Stimulated activated CD4-positive, alpha-beta T cell treated with anti-CD3 and anti-CD28 coated beads, Interleukin-15, amount 100 ng/mL, for 48 hours (primary cell): ENCODE data around the gene RAMP3.
"Not testable (repeated sequence)": the region's sequence is repeated elsewhere in the genome, so short reads cannot be mapped to it uniquely, and the experiment has no call there.

Source experiments
- DNase-seq, 2 donors: peaks; one replicate each; pipeline ENCODE4 v3.0.0-alpha.2; 2020; ENCODE audit warnings: low read depth in 2 of 2

Gene RAMP3

GRCh38 chr7:45190406-45191165, 33.0 kb downstream of the RAMP3 start:
- DNase-seq = no peak

- no peak for DNase-seq
These were observed 33.8 kb downstream of the RAMP3 start for GRCh38 chr7:45191396-45191795.

GRCh38 chr7:45192621-45193041, 35.0 kb downstream of the RAMP3 start:
- no peak for DNase-seq

GRCh38 chr7:45193828-45194227, 36.2 kb downstream of the RAMP3 start:
- no peak for DNase-seq

DNA sequence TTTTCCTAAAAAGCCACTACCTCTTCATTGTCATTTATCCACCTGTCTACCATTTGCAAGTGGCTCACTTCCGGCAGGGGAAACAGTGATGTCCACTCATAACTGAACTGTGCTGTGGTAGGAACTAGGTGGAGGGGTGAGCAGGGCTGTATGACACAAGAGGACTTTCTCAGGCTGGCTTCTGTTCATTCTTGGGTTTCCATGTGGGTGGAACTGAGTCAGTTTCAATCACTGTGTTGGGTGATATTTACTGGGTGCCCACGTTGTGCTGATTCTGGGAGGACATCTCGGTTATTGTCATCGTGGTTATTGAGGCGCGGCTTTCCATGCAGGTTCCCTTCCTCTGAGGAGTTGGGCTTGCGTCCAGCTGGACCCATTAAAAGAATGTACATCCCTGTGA, 38.8 kb downstream of the RAMP3 start:
- DNase-seq = peak; percentile 63 to 74

GRCh38 chr7:45197461-45197860, 39.9 kb downstream of the RAMP3 start:
- no peak for DNase-seq

- DNase-seq = no peak
These were observed 41.4 kb downstream of the RAMP3 start for GRCh38 chr7:45198986-45199385.

GRCh38 chr7:45199506-45199905, 41.9 kb downstream of the RAMP3 start:
- no peak for DNase-seq

DNA sequence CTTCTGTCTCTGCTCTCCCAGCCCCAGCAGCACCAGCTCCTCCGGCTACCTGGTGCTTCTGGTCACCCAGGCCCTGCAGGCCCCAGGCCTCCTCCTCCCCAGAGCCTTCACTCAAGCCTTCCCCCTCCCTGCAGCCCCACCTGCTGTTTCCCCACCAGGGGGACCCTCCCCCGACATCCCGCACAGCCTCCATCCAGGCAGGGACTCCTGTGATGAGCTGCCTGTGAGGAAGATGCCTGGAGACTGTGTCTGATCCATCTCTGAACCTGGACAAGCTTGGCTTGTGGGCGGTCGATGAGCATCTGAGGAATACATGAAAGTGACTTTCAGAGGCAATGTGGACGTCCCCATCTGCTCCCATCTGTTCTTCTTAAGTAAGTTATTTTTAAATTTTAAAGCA, 45.0 kb downstream of the RAMP3 start:
- no peak for DNase-seq

- no peak for DNase-seq
These were observed 45.4 kb downstream of the RAMP3 start for GRCh38 chr7:45203036-45203435.

DNA sequence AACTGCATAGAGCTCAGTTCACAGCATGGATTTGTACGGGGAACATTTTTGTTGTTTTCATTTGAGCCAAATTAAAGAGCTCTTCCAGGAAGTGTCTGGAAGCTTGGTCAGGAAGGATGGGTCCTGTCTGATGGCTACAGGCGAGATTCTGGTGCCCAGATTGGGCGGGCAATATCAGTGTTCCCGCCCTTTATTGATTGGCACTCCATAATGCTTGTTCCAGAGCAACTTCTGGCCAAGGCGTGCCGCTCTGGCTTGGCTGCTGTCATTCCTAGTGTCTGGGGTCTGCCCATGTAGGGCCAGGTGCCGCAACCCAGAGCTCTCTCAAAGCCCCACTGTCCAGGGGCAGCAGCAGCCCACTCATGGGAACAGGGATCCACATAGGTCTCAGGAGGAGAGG, 45.9 kb downstream of the RAMP3 start:
- no peak for DNase-seq

DNA sequence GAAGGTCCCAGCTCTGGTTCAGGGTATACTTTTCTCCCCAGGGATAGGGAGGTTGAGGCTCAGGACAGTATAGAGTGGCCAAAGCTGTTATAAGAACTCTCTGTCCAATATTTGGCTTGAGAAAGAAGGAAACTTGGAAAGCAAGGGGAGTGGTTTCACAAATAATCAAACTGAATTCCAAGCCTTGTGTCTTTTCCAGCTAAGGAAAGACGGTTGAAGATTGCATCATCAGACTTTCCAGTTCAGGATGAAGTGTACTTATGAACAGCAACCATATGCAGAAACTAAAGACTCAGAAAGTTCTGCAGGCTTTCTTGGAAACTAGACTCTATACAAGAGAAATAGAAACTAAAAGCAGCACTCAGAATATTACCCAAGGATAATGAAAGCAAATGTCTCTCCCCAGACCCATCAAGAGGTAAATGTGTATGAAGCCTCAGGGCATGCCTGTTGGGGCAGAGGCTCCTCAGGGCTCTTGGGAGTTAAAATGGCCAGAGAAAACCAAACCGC, 46.4 kb downstream of the RAMP3 start:
- no peak for DNase-seq

DNA sequence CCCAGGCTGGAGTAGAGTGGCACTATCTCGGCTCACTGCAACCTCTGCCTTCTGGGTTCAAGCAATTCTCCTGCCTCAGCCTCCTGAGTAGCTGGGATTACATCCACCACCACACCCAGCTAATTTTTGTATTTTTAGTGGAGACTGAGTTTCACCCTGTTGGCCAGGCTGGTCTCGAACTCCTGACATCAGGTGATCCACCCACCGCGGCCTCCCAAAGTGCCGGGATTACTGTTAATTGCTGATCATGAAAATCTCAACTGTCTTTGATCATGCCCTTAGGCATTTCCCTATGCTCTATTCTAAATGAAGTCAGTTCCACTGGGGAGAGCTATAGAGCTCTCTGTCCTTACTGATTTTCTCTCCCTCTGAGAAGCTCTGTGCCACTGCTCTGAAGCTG, 48.7 kb downstream of the RAMP3 start:
- not testable (repeated sequence) for DNase-seq

DNA sequence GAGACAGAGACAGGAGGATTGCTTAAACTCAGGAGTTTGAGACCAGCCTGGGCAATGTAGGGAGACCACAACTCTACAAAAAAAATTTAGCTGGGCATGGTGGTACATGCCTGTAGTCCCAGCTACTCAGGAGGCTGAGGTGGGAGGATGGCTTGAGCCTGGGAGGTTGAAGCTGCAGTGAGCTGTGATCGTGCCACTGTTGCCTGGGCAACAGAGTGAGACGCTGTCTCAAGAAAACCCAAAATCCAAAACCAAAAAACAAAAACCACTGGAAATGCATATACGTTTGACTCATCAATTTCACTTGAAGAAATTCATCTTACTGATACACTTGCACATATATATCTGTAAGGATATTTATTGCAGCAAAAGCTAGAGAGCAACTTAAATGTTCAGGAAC, 52.3 kb downstream of the RAMP3 start:
- DNase-seq = not testable (repeated sequence)

DNA sequence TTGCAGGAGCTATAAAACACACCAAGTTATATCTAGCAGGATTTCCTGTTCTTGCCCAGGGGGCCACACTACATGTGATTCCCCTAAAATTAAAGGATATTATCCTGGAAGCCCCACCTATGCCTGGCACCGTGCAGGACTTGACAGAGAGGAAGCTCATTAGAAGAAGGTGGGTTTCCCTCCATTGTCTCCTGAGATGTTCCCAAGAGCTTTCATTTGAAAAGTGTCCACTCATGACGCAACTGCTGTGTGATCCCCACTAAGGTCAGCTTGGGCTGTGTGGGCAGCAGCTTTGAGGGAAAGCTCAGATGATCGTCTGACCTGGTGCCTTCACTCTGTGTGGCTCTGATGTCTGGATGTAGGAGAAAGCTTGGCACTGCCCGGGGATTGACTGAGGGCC, 53.5 kb downstream of the RAMP3 start:
- DNase-seq = no peak

GRCh38 chr7:45211958-45212357, 54.4 kb downstream of the RAMP3 start:
- no peak for DNase-seq

- no peak for DNase-seq
These were observed 55.0 kb downstream of the RAMP3 start for GRCh38 chr7:45212606-45213005.

DNA sequence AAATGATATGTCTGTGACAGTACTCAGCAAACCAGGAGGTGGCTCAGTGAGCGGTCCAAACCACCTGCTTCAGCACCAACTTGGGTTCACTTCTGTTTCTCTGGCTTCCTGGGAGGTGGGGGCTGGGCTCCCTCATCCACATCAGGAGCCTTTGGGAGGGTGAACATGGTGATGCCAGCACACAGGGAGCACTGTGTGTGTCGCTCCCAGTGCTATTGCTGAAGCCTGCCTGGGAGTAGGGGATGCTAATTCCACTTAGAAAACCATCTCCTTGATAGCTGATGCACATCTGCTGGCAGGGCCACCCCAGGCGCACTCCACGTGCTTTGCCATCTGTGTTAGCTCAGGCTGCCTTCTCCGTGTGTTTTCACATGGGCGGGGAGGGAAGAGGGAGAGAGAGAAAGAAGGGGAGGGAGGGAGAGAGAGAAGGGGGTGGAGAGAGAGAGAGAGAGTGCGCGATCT, 58.0 kb downstream of the RAMP3 start:
- no peak for DNase-seq

- DNase-seq = no peak
These were observed 58.6 kb downstream of the RAMP3 start for GRCh38 chr7:45216181-45216580.

DNA sequence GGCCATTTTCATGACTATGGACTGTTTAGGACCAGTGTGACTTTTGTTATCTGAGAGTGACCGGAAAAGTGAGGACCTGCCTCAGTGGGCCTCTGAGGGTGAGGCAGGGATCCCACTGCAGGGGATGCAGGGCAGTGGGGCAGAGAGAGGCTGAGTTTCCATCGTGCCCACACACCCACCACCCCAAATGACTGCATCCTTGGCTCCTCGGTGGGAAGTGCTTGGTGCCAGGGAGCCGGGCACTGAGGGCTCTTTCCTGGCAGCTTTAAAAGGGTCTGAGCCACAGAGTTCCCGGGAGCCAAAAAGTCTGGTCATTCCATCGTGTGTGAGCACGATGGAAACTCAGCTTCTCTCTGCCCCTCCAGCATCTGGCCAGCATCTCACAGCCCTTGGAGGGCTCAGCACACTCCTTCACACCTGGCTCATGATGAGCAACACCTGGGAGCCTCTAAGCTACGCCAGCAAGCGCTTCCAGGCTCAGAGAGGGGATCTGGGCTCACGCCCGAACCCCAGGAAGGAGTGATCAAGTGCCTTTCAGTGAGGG, 59.1 kb downstream of the RAMP3 start:
- DNase-seq = no peak

- no peak for DNase-seq
These were observed 59.8 kb downstream of the RAMP3 start for GRCh38 chr7:45217358-45217757.

DNA sequence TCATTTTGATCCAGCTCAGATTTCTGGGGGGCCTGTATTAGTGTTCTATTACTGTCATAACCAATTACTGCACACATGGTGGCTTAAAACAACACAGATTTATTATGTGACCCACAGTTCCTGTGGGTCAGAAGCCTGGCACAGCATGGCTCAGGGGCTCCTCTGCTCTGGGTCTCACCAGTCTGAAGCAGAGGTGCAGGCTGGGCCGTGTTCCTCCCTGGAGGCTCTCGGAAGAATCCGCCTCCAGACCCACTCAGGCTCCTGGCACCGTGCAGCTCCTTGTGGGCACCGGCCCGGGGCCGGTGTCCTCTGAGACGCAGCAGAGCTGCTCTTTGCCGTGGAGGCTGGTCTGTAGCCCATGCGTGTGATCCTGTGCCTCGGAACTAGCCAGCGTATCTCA, 61.5 kb downstream of the RAMP3 start:
- no peak for DNase-seq

DNA sequence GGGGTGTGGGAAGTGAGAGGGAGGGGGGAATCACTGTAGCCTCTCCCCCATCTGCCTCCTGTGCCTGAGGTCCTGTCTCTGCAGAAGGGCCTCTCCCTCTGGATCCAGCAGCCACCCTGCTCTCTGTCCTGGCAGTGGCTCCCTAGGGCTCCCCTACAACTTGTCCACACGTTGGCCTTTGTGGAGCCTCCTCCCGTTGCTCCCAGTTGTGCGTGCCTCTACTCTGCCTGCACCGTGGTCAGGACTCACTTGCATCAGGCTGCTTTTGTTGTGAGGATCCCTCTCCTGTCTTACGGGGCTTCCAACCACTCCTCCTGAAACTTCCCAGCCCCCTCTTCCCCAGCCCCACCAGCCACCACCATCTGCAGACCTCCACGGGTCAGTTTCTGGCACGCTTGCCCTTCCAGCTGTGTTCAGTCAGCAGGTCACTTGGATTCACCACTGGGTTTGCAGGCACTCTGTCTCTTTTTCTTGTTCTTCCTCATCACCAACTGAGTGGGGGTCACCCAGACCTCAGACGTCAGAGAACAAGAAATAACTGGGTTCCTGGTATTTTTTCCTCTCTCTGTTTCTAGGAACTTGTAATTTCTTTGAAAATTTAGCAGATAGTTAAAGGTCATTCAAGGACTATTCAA, 62.3 kb downstream of the RAMP3 start:
- no peak for DNase-seq
